IMR-90 (cell line): ENCODE data around the gene ALDH3B2. TPM values are rescaled to one million over a fixed set of nuclear protein-coding genes. Genes with fewer than 3 reads are reported as not detected.
"Not testable (repeated sequence)": the region's sequence is repeated elsewhere in the genome, so short reads cannot be mapped to it uniquely, and the experiment has no call there.

Source experiments
- ATAC-seq: fragments of 200-7000 bp; cut with Tn5 transposase; 2 replicates; pipeline ENCODE4 v1.9.1; 2020; ENCODE audit warnings: low read depth, mild to moderate bottlenecking, moderate library complexity
- BruUV-seq: library from RNA; stranded (reverse); fragments of 400-500 nt; replicated peaks from 2 replicates; lab custom pipeline; 2021; lab: Mats Ljungman, UMichigan
- CTCF ChIA-PET: fragments of 300-600 bp; formaldehyde crosslinking; extraction: SDS; loops from one replicate; lab custom pipeline; 2021; ENCODE audit warnings: antibody characterized with exemption; lab: Yijun Ruan, JAX
- POLR2A ChIA-PET: fragments of 300-600 bp; sonication (Branson Sonifier 250); formaldehyde crosslinking; loops from one replicate; lab custom pipeline; 2022; ENCODE audit warnings: antibody characterized with exemption; ENCODE audit not compliant: unreplicated experiment; lab: Charles Lee
- DNase-seq: peaks from one replicate; pipeline ENCODE4 v3.0.0; 2013
- H2AFZ ChIP-seq: replicated peaks from 2 replicates; pipeline ENCODE3; 2013; ENCODE audit warnings: low read length, mild to moderate bottlenecking; ENCODE audit not compliant: poor library complexity
- H2AK5ac ChIP-seq: 2 replicates; pipeline ENCODE4 v1.6.1; 2013; ENCODE audit warnings: low read depth, low read length, inconsistent platforms
- H2AK9ac ChIP-seq: replicated peaks from 2 replicates; pipeline ENCODE3; 2013; ENCODE audit warnings: mild to moderate bottlenecking, low read depth, low read length, moderate library complexity; ENCODE audit not compliant: poor library complexity
- H2BK120ac ChIP-seq: 2 replicates; pipeline ENCODE4 v1.6.1; 2013; ENCODE audit warnings: low read depth, low read length, inconsistent platforms
- H2BK15ac ChIP-seq: 3 replicates; pipeline ENCODE4 v1.6.1; 2013; ENCODE audit warnings: low read depth, low read length, inconsistent platforms
- H2BK20ac ChIP-seq: 2 replicates; pipeline ENCODE4 v1.6.1; 2013; ENCODE audit warnings: low read depth, mild to moderate bottlenecking, inconsistent platforms, low read length, moderate library complexity
- H2BK5ac ChIP-seq: 2 replicates; pipeline ENCODE4 v1.6.1; 2013; ENCODE audit warnings: mild to moderate bottlenecking, low read depth, low read length, inconsistent platforms; ENCODE audit not compliant: poor library complexity, severe bottlenecking
- H3K14ac ChIP-seq: replicated peaks from 2 replicates; pipeline ENCODE4 v1.6.1; 2013; ENCODE audit warnings: low read depth, low read length, inconsistent platforms
- H3K18ac ChIP-seq: 2 replicates; pipeline ENCODE4 v1.6.1; 2013; ENCODE audit warnings: low read depth, low read length, control low read depth
- H3K23ac ChIP-seq: 2 replicates; pipeline ENCODE4 v1.6.1; 2013; ENCODE audit warnings: low read depth, low read length, inconsistent platforms
- H3K27ac ChIP-seq: 2 replicates; pipeline ENCODE4 v1.5.1; 2013; ENCODE audit warnings: mild to moderate bottlenecking, control low read depth, low read length; ENCODE audit not compliant: insufficient read depth
- H3K27me3 ChIP-seq: 2 replicates; pipeline ENCODE4 v1.6.1; 2013; ENCODE audit warnings: low read length; ENCODE audit not compliant: control insufficient read depth, insufficient read depth
- H3K36me3 ChIP-seq: 2 replicates; pipeline ENCODE4 v1.6.1; 2013; ENCODE audit warnings: low read length, mixed read lengths; ENCODE audit not compliant: control insufficient read depth, insufficient read depth
- H3K4ac ChIP-seq: 2 replicates; pipeline ENCODE4 v1.6.1; 2013; ENCODE audit warnings: low read depth, low read length, inconsistent platforms
- H3K4me1 ChIP-seq: 2 replicates; pipeline ENCODE4 v1.6.1; 2013; ENCODE audit warnings: low read length, mixed read lengths; ENCODE audit not compliant: control insufficient read depth, insufficient read depth
- H3K4me2 ChIP-seq: 2 replicates; pipeline ENCODE4 v1.6.1; 2013; ENCODE audit warnings: low read depth, mild to moderate bottlenecking, control low read depth, low read length, moderate library complexity
- H3K4me3 ChIP-seq: 2 replicates; pipeline ENCODE4 v1.5.1; 2013; ENCODE audit warnings: low read depth, mild to moderate bottlenecking, control low read depth, low read length, moderate library complexity; ENCODE audit not compliant: insufficient read depth
- H3K56ac ChIP-seq: 2 replicates; pipeline ENCODE4 v1.6.1; 2013; ENCODE audit warnings: low read length, inconsistent platforms; ENCODE audit not compliant: insufficient read depth; ENCODE audit errors: extremely low read depth
- H3K79me1 ChIP-seq, 2 experiments: 2 replicates each; pipeline ENCODE4 v1.6.1; 2013; ENCODE audit warnings: low read length in 2 of 2, inconsistent platforms in 1 of 2, low read depth in 1 of 2
- H3K9ac ChIP-seq: 2 replicates; pipeline ENCODE4 v1.6.1; 2013; ENCODE audit warnings: low read depth, low read length, control low read depth
- H3K9me1 ChIP-seq: 2 replicates; pipeline ENCODE4 v1.6.1; 2013; ENCODE audit warnings: low read length, inconsistent platforms; ENCODE audit not compliant: insufficient read depth
- H3K9me3 ChIP-seq: 2 replicates; pipeline ENCODE4 v1.6.1; 2013; ENCODE audit warnings: low read length; ENCODE audit not compliant: control insufficient read depth, insufficient read depth
- H4K20me1 ChIP-seq: 2 replicates; pipeline ENCODE4 v1.6.1; 2013; ENCODE audit warnings: low read length, inconsistent platforms; ENCODE audit not compliant: insufficient read depth
- H4K5ac ChIP-seq: 2 replicates; pipeline ENCODE4 v1.6.1; 2013; ENCODE audit warnings: mild to moderate bottlenecking, low read depth, low read length, control low read depth
- H4K8ac ChIP-seq, 2 experiments: 2 replicates each; pipeline ENCODE4 v1.6.1; 2013; ENCODE audit warnings: low read depth in 2 of 2, low read length in 2 of 2, control low read depth in 1 of 2, inconsistent platforms in 1 of 2
- H4K91ac ChIP-seq: 2 replicates; pipeline ENCODE4 v1.6.1; 2013; ENCODE audit warnings: low read depth, low read length, inconsistent platforms; ENCODE audit not compliant: insufficient read depth
- WGBS, 2 experiments: methylation state at CpG; one replicate each; pipeline versions ENCODE4 v1.1.5 to v1.1.7; 2013; ENCODE audit warnings: missing lambda C conversion rate in 2 of 2; ENCODE audit not compliant: insufficient read length in 1 of 2; ENCODE audit errors: extremely low coverage in 2 of 2; 5-methylcytosine and 5-hydroxymethylcytosine counted together
- dilution Hi-C: fragments of 300-500 bp; cut with HindIII; formaldehyde crosslinking; loops from one replicate; pipeline ENCODE4 v1.14.3; 2018; ENCODE audit warnings: low sequenced_read_pairs; ENCODE audit not compliant: unreplicated experiment
- in situ Hi-C: fragments of 300-500 bp; cut with MboI; formaldehyde crosslinking; loops from 3 replicates; pipeline ENCODE4 v1.14.3; 2019; ENCODE audit warnings: low sequenced_read_pairs, inconsistent platforms, mixed read lengths
- intact Hi-C: fragments of 100-400 bp; cut with micrococcal nuclease; formaldehyde crosslinking; loops from 2 replicates; pipeline ENCODE4 v1.10.0; 2022
- polyA plus RNA-seq, 3 experiments: library from polyadenylated mRNA; depleted of rRNA; stranded (reverse); fragments of >200 nt; gene quantifications; 2 replicates each; pipeline ENCODE4 v1.2.3, GENCODE V29; 2012; ENCODE audit warnings: low replicate concordance in 1 of 3
- total RNA-seq: library from RNA; depleted of rRNA; stranded (reverse); fragments of >200 nt; gene quantifications from 2 replicates; pipeline ENCODE4 v1.2.3, GENCODE V29; 2012

The ALDH3B2 gene
- total and polyA plus RNA-seq, 2 of the 4 experiments (the other 2 are of a cell fraction): not detected

DNA sequence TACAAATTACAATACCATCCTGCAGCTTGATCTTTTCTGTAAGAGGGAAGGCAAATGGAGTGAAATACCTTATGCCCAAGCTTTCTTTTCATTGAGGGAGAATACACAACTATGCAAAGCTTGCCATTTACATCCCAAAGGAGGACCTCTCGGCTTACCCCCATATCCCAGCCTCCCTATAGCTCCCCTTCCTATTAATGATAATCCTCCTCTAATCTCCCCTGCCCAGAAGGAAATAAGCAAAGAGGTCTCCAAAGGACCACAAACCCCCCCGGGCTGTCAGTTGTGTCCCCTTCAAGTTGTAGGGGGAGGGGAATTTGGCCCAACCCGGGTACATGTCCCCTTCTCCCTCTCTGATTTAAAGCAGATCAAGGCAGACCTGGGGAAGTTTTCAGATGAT, 52.5 kb downstream of the ALDH3B2 start:
- H2AK5ac ChIP-seq, POLR2A ChIA-PET, DNase-seq, H3K9me1 ChIP-seq, H3K27ac ChIP-seq, H2AK9ac ChIP-seq, H2AFZ ChIP-seq, BruUV-seq, CTCF ChIA-PET, dilution Hi-C loops, intact Hi-C loops, H2BK20ac ChIP-seq, H3K23ac ChIP-seq, H3K4ac ChIP-seq, H4K5ac ChIP-seq, H3K9me3 ChIP-seq, H3K36me3 ChIP-seq, H4K20me1 ChIP-seq, H2BK5ac ChIP-seq, H2BK120ac ChIP-seq, in situ Hi-C loops, H3K4me3 ChIP-seq, H3K4me2 ChIP-seq, H3K14ac ChIP-seq, H4K91ac ChIP-seq, H3K18ac ChIP-seq, H4K8ac ChIP-seq, H3K79me1 ChIP-seq, H3K9ac ChIP-seq, H3K27me3 ChIP-seq, H3K56ac ChIP-seq, H3K4me1 ChIP-seq, ATAC-seq, H2BK15ac ChIP-seq: not testable (repeated sequence)
- no CpG with 5 or more reads among the region's 3 CpGs for WGBS, 2 experiments

DNA sequence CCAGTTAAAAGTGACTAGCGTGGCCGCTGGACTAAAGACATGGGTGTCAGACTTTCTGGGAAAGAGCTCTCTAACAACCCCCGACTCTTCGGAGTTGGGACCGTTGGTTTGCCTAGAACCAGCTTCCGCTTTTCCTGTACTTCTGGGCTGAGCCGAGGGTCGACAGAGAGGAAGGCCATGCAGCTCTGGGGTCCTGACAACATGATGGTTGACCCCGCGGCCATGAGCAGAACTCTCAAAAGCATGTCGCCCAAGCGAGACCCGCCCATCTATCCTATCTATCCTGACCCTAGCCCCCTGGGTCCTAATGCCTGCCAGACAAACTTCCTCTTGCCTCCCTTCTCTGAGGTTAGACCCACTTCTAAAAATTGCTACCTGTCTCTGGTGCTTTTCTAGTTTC, 53.8 kb downstream of the ALDH3B2 start:
- H3K9me1 ChIP-seq, H2BK120ac ChIP-seq, H3K23ac ChIP-seq, H3K27ac ChIP-seq, H3K9ac ChIP-seq, intact Hi-C loops, H3K56ac ChIP-seq, H3K4me2 ChIP-seq, H3K4me3 ChIP-seq, H2AK5ac ChIP-seq, H3K14ac ChIP-seq, H3K18ac ChIP-seq, ATAC-seq, CTCF ChIA-PET, H2BK5ac ChIP-seq, H3K4me1 ChIP-seq, H4K8ac ChIP-seq, H3K79me1 ChIP-seq, H3K9me3 ChIP-seq, H4K91ac ChIP-seq, H4K5ac ChIP-seq, H3K4ac ChIP-seq, dilution Hi-C loops, POLR2A ChIA-PET, H2BK15ac ChIP-seq, H2AK9ac ChIP-seq, H2AFZ ChIP-seq, BruUV-seq, in situ Hi-C loops, H4K20me1 ChIP-seq, H3K36me3 ChIP-seq, DNase-seq, H2BK20ac ChIP-seq: not testable (repeated sequence)
- peaks cover 19% of the 10 kb centered on the region for H3K27me3 ChIP-seq
- 100% methylated on average over 2 of the region's 13 CpGs; no CpG with 5 or more reads in 1 of the 2 experiments for WGBS, 2 experiments
